T-helper 2 cell (primary cell): Measurements from ENCODE around the gene AASDH.
"Not testable (repeated sequence)": the region's sequence is repeated elsewhere in the genome, so short reads cannot be mapped to it uniquely, and the experiment has no call there.

Experiments
- DNase-seq, 5 experiments: peaks; one replicate each; pipeline versions ENCODE4 v3.0.0 to v3.0.0-alpha.2; 2012 to 2022

AASDH gene

GRCh38 chr4:56389558-56389957 lies 2.3 kb upstream of the AASDH start:
- DNase-seq = no peak

- DNase-seq = no peak
Measured at GRCh38 chr4:56388306-56388705, 1.0 kb upstream of the AASDH start.

- no peak for DNase-seq
Measured at GRCh38 chr4:56386091-56386490, 1.2 kb downstream of the AASDH start.

GRCh38 chr4:56375458-56375857 lies 11.8 kb downstream of the AASDH start:
- no peak for DNase-seq

- DNase-seq = no peak
Measured at GRCh38 chr4:56374956-56375355, 12.3 kb downstream of the AASDH start.

- no peak for DNase-seq
Measured at GRCh38 chr4:56372774-56373173, 14.5 kb downstream of the AASDH start.

- no peak for DNase-seq
Measured at GRCh38 chr4:56371426-56372220, 15.7 kb downstream of the AASDH start.

- no peak for DNase-seq
Measured at GRCh38 chr4:56370377-56370776, 16.9 kb downstream of the AASDH start.

- not testable (repeated sequence) for DNase-seq
Measured at GRCh38 chr4:56362981-56363380, 24.3 kb downstream of the AASDH start.

- no peak for DNase-seq
Measured at GRCh38 chr4:56360071-56360470, 27.2 kb downstream of the AASDH start.

- DNase-seq = no peak
Measured at GRCh38 chr4:56356650-56357049, 30.6 kb downstream of the AASDH start.

- DNase-seq = no peak
Measured at GRCh38 chr4:56348576-56348975, 38.7 kb downstream of the AASDH start.

GRCh38 chr4:56345458-56345857 lies 41.8 kb downstream of the AASDH start:
- DNase-seq = no peak

- no peak for DNase-seq
Measured at GRCh38 chr4:56342746-56343145, 44.5 kb downstream of the AASDH start.

GRCh38 chr4:56330691-56331090 lies 56.6 kb downstream of the AASDH start:
- DNase-seq = no peak

GRCh38 chr4:56326363-56326762 lies 60.9 kb downstream of the AASDH start:
- DNase-seq = no peak

GRCh38 chr4:56324011-56324610 lies 63.2 kb downstream of the AASDH start:
- DNase-seq = no peak

GRCh38 chr4:56323327-56323726 lies 64.0 kb downstream of the AASDH start:
- DNase-seq = no peak

GRCh38 chr4:56321251-56321650 lies 66.0 kb downstream of the AASDH start:
- no peak for DNase-seq

GRCh38 chr4:56320293-56320692 lies 67.0 kb downstream of the AASDH start:
- DNase-seq = no peak

- no peak for DNase-seq
Measured at GRCh38 chr4:56318555-56318954, 68.7 kb downstream of the AASDH start.

GRCh38 chr4:56317749-56318148 lies 69.5 kb downstream of the AASDH start:
- DNase-seq = no peak

- DNase-seq = no peak
Measured at GRCh38 chr4:56316011-56316650, 71.2 kb downstream of the AASDH start.

- no peak for DNase-seq
Measured at GRCh38 chr4:56315543-56315942, 71.7 kb downstream of the AASDH start.
